Naive B cell (primary cell): Measurements from ENCODE around the gene UNC13D. TPM values are rescaled to one million over a fixed set of nuclear protein-coding genes. Genes with fewer than 3 reads are reported as not detected.
"Not testable (repeated sequence)": the region's sequence is repeated elsewhere in the genome, so short reads cannot be mapped to it uniquely, and the experiment has no call there.

Experiments used
- ATAC-seq, 2 donors: fragments of 150-1000 bp; cut with Tn5 transposase; 2 replicates each; pipeline ENCODE4 v1.10.0; 2021; ENCODE audit warnings: low read depth in 2 of 2, mild to moderate bottlenecking in 2 of 2, moderate library complexity in 2 of 2
- DNase-seq: peaks from one replicate; pipeline ENCODE4 v3.0.0; 2022
- H3K27ac Mint-ChIP-seq, 6 donors: one replicate each; pipeline ENCODE4 v1.8.0; 2020 to 2022; ENCODE audit warnings: mild to moderate bottlenecking in 6 of 6, mixed read lengths in 6 of 6, moderate library complexity in 5 of 6, inconsistent platforms in 2 of 6
- H3K27me3 Mint-ChIP-seq, 3 donors: one replicate each; pipeline ENCODE4 v1.8.0; 2021 to 2022; ENCODE audit warnings: mixed read lengths in 3 of 3, mild to moderate bottlenecking in 1 of 3
- H3K36me3 Mint-ChIP-seq, 2 donors: one replicate each; pipeline ENCODE4 v1.8.0; 2020 to 2022; ENCODE audit warnings: mixed read lengths in 2 of 2, inconsistent platforms in 1 of 2, mild to moderate bottlenecking in 1 of 2
- H3K4me1 Mint-ChIP-seq, 3 donors: one replicate each; pipeline ENCODE4 v1.8.0; 2020 to 2022; ENCODE audit warnings: mixed read lengths in 3 of 3, inconsistent platforms in 1 of 3, mild to moderate bottlenecking in 1 of 3, moderate library complexity in 1 of 3
- H3K4me3 Mint-ChIP-seq, 8 donors: one replicate each; pipeline ENCODE4 v1.8.0; 2020 to 2022; ENCODE audit warnings: mild to moderate bottlenecking in 8 of 8, mixed read lengths in 8 of 8, moderate library complexity in 8 of 8, inconsistent platforms in 2 of 8
- H3K9me3 Mint-ChIP-seq, 7 donors: one replicate each; pipeline ENCODE4 v1.8.0; 2020 to 2022; ENCODE audit warnings: mixed read lengths in 7 of 7, mild to moderate bottlenecking in 5 of 7, inconsistent platforms in 2 of 7, moderate library complexity in 1 of 7
- polyA plus RNA-seq, 6 donors: library from polyadenylated mRNA; unstranded; fragments of 300-500 nt; fragmentation: Illumina TruSeq; gene quantifications; one replicate each; pipeline ENCODE4 v1.2.3, GENCODE V29; 2021; ENCODE audit warnings: low read depth in 6 of 6

Gene UNC13D
- polyA plus RNA-seq, 6 donors from 2014 or later = 11.5 to 31.5 (median 20.5) TPM

DNA sequence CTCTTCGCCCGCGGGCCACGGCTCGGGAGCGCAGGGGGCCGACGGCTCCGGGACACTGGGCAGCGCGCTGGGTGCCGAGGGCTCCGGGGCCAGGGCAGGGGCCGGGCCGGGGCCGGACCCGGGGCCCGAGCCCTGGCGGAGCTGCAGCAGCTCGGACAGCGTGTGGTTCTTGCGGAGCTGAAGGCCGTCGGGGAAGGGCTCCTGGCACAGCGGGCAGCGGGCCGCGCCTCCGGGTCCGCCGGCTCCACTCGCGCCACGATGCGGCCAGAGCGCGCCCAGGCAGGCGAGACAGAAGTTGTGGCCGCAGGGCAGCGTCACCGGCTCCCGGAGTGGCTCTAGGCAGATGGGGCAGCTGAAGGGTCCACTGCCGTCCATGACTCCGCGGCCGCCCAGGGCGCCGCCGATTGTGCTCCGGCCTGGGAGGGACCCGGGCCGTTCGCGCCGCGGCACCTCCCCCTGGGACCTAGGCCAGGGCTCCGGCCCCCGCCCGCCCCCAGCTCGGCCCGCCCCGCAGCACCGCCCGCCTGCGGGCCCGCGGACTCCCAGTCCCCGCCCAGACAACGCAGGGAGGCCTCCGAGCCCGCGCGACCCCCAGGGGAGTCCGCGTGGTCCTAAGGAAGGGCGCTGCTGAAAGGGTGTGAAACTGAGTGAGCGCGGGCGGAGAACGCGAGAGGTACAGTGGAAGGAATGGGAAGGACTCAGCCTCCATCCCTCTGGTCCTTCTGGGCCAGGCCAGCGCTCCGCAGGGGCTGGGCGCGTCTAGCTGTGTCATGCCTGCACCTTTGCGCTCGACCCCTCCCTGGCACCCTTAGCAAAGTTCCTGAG is 34.2 kb upstream of the UNC13D start, which contains the start of gene TRIM47:
TSS of gene TRIM47 (minus strand) at position 408 of the 825 bp plus-strand sequence. CDS start at position 375, 33 bp downstream.
- Mint-ChIP-seq H3K4me3 (peak within 1 kb of the TSS; percentile 76 to 92 (median 86)), H3K27ac (peak within 1 kb of the TSS; percentile 42 to 90 (median 68)), H3K36me3 (no peaks in the 10 kb centered on the region), H3K27me3 (peaks cover 0 to 32% (median 10%) of the 10 kb centered on the region in 3 donors), H3K4me1 (peaks cover 20 to 31% (median 23%) of the 10 kb centered on the region in 3 donors), H3K9me3 (no peaks in the 10 kb centered on the region)
- DNase-seq (no peak), ATAC-seq (peak; percentile 7 to 10)

DNA sequence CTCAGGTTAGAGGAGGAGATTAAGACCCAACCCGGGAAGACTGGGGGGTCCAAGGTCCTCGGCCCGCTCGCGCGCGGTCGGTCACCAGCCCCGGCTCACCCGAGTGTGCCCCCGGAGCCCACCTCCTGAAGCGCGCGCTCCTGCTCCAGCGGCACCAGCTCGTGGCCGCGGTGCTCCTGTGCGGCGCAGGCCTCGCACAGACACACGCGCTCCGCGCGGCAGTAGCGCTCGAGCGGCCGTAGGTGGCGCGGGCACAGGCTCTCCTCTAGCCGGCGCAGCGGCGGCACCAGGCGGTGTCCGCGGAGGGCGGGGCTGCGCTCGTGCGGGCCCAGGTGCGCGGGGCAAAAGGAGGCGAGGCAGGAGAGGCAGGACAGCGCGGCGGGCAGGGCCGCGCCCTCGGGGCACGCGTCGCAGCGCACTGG is 33.6 kb upstream of the UNC13D start:
- Mint-ChIP-seq H3K4me1 (peaks cover 20 to 31% (median 23%) of the 10 kb centered on the region in 3 donors), H3K27ac (peak overlapping the region in 4 of 6 donors; percentile 63 to 90 (median 78)), H3K4me3 (peak overlapping the region; percentile 76 to 92 (median 86)), H3K9me3 (no peaks in the 10 kb centered on the region), H3K27me3 (peaks cover 0 to 32% (median 10%) of the 10 kb centered on the region in 3 donors), H3K36me3 (no peaks in the 10 kb centered on the region)
- peak; percentile 85 to 86 for ATAC-seq
- DNase-seq = peak; percentile 72

GRCh38 chr17:75876938-75877751 is 32.9 kb upstream of the UNC13D start:
- Mint-ChIP-seq H3K27ac (peak overlapping the region; percentile 41 to 90 (median 71)), H3K4me1 (peaks cover 20 to 31% (median 23%) of the 10 kb centered on the region in 3 donors), H3K36me3 (no peaks in the 10 kb centered on the region), H3K27me3 (peaks cover 0 to 32% (median 10%) of the 10 kb centered on the region in 3 donors), H3K4me3 (peak overlapping the region; percentile 76 to 92 (median 86)), H3K9me3 (no peaks in the 10 kb centered on the region)
- DNase-seq (no peak), ATAC-seq (peak in 1 of 2 donors; percentile 12)

DNA sequence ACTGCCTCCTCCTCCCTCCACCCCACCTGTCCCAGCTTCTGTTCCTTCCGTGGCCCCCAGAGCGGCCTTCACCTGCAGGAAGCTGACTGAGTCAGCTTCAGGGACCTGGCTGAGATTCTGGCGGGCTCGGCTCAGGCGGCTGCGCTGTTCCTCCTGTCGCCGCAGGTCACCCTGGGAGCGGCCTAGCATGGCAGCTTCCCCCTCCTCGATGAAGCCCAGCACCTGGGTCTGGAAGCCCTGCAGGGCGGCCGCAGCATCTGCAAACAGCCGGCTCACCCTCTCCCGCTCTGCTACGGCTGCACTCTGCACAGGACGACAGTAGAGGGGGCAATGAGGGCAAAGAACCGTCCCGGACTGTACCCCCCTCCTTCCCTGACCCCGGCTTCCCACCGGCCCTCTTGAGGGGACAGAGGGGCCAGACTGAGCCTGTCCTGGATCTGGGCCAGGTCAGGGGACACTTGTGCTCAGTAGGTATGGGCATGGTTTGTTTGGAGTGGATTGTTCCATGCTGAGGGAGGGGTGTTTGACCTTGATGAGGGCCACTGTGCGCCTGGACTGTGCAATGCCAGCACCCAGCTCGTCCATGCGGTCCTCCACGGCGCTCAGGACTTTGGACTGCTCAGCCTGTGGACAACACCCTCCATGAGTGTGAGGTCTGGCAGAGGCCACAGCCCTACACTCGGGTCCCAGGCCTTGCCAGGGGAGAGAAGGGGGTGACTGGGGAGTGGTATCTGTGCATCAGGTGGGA is 32.2 kb upstream of the UNC13D start:
- Mint-ChIP-seq H3K9me3 (no peaks in the 10 kb centered on the region), H3K4me3 (peak overlapping the region; percentile 76 to 92 (median 86)), H3K27ac (peak overlapping the region in 4 of 6 donors; percentile 53 to 97 (median 71)), H3K36me3 (no peaks in the 10 kb centered on the region), H3K4me1 (peaks cover 20 to 31% (median 23%) of the 10 kb centered on the region in 3 donors), H3K27me3 (peaks cover 0 to 32% (median 10%) of the 10 kb centered on the region in 3 donors)
- DNase-seq (peak; percentile 67), ATAC-seq (peak; percentile 66 to 72)

GRCh38 chr17:75875940-75876189 is 31.7 kb upstream of the UNC13D start:
- H3K9me3 Mint-ChIP-seq = no peaks in the 10 kb centered on the region

GRCh38 chr17:75875182-75875939 is 31.2 kb upstream of the UNC13D start:
- H3K4me1 Mint-ChIP-seq = peaks cover 20 to 31% (median 23%) of the 10 kb centered on the region in 3 donors
- no peak for ATAC-seq
- DNase-seq = no peak
- peaks cover 0 to 26% (median 10%) of the 10 kb centered on the region in 3 donors for H3K27me3 Mint-ChIP-seq
- peak overlapping the region in 5 of 8 donors; percentile 16 to 92 (median 76) for H3K4me3 Mint-ChIP-seq
- H3K27ac Mint-ChIP-seq = peak overlapping the region in 1 of 6 donors; percentile 63
- no peaks in the 10 kb centered on the region for H3K36me3 Mint-ChIP-seq
- no peaks in the 10 kb centered on the region for H3K9me3 Mint-ChIP-seq

More at GRCh38 chr17:75875940-75876189, 31.7 kb upstream of the UNC13D start:
- Mint-ChIP-seq H3K4me1 (peaks cover 20 to 31% (median 23%) of the 10 kb centered on the region in 3 donors), H3K4me3 (peak overlapping the region; percentile 76 to 92 (median 86)), H3K36me3 (no peaks in the 10 kb centered on the region), H3K27me3 (peaks cover 0 to 31% (median 10%) of the 10 kb centered on the region in 3 donors), H3K27ac (peak overlapping the region in 3 of 6 donors; percentile 57 to 97 (median 63))
- ATAC-seq (no peak), DNase-seq (no peak)

GRCh38 chr17:75874323-75875181 is 30.3 kb upstream of the UNC13D start:
- Mint-ChIP-seq H3K4me1 (peaks cover 20 to 31% (median 23%) of the 10 kb centered on the region in 3 donors), H3K4me3 (peak overlapping the region in 2 of 8 donors; percentile 32 to 81), H3K36me3 (no peaks in the 10 kb centered on the region), H3K9me3 (no peaks in the 10 kb centered on the region), H3K27ac (no peak overlapping the region), H3K27me3 (peaks cover 0 to 20% (median 10%) of the 10 kb centered on the region in 3 donors)
- DNase-seq (no peak), ATAC-seq (no peak)

- Mint-ChIP-seq H3K4me1 (peaks cover 20 to 26% (median 20%) of the 10 kb centered on the region in 3 donors), H3K27ac (peak overlapping the region in 1 of 6 donors; percentile 49), H3K4me3 (peak overlapping the region in 2 of 8 donors; percentile 47 to 81), H3K27me3 (peaks cover 0 to 20% (median 10%) of the 10 kb centered on the region in 3 donors), H3K9me3 (no peaks in the 10 kb centered on the region), H3K36me3 (no peaks in the 10 kb centered on the region)
- ATAC-seq = no peak
- no peak for DNase-seq
Measured at GRCh38 chr17:75873587-75874322, 29.6 kb upstream of the UNC13D start.

GRCh38 chr17:75872434-75873351 is 28.5 kb upstream of the UNC13D start:
- Mint-ChIP-seq H3K9me3 (no peaks in the 10 kb centered on the region), H3K27ac (peak overlapping the region in 1 of 6 donors; percentile 33), H3K36me3 (no peaks in the 10 kb centered on the region), H3K27me3 (peaks cover 0 to 17% (median 6%) of the 10 kb centered on the region in 3 donors), H3K4me1 (peaks cover 18 to 22% (median 19%) of the 10 kb centered on the region in 3 donors), H3K4me3 (peak overlapping the region in 1 of 8 donors; percentile 25)
- DNase-seq = no peak
- ATAC-seq = no peak

GRCh38 chr17:75870228-75870627 is 26.0 kb upstream of the UNC13D start:
- H3K9me3 Mint-ChIP-seq, ATAC-seq, H3K27me3 Mint-ChIP-seq, H3K4me3 Mint-ChIP-seq, H3K4me1 Mint-ChIP-seq, H3K36me3 Mint-ChIP-seq, DNase-seq: not testable (repeated sequence)
- H3K27ac Mint-ChIP-seq = peak overlapping the region in 1 of 6 donors; percentile 37
